Rectal smooth muscle tissue (tissue), 1 donor: ENCODE data around the gene HOXC12.

Experiments
- H3K27ac ChIP-seq: one replicate; pipeline ENCODE4 v1.7.0; 2013; ENCODE audit warnings: low read depth, low read length, inconsistent platforms
- H3K27me3 ChIP-seq: one replicate; pipeline ENCODE4 v1.7.0; 2013; ENCODE audit warnings: low read length; ENCODE audit not compliant: control insufficient read depth, insufficient read depth
- H3K36me3 ChIP-seq: one replicate; pipeline ENCODE4 v1.7.0; 2013; ENCODE audit warnings: low read length; ENCODE audit not compliant: control insufficient read depth, insufficient read depth
- H3K4me1 ChIP-seq: one replicate; pipeline ENCODE4 v1.7.0; 2013; ENCODE audit warnings: low read length; ENCODE audit not compliant: control insufficient read depth, insufficient read depth
- H3K4me3 ChIP-seq: one replicate; pipeline ENCODE4 v1.7.0; 2013; ENCODE audit warnings: low read length
- H3K9ac ChIP-seq: one replicate; pipeline ENCODE4 v1.7.0; 2013; ENCODE audit warnings: low read length

Gene HOXC12

GRCh38 chr12:54004063-54004840 is 49.5 kb downstream of the HOXC12 start:
- no peak overlapping the region for H3K27ac ChIP-seq
- no peak overlapping the region for H3K4me3 ChIP-seq
- H3K9ac ChIP-seq: no peak overlapping the region
- peaks cover under 1% of the 10 kb centered on the region for H3K4me1 ChIP-seq
- no peaks in the 10 kb centered on the region for H3K36me3 ChIP-seq
- H3K27me3 ChIP-seq: peaks cover 71% of the 10 kb centered on the region

- Histone ChIP-seq H3K4me3 (no peak overlapping the region), H3K27ac (no peak overlapping the region), H3K9ac (no peak overlapping the region), H3K4me1 (peaks cover 3% of the 10 kb centered on the region), H3K27me3 (peaks cover 74% of the 10 kb centered on the region), H3K36me3 (no peaks in the 10 kb centered on the region)
Observed at GRCh38 chr12:54004841-54005530, 50.3 kb downstream of the HOXC12 start.

GRCh38 chr12:54005531-54005852 is 50.8 kb downstream of the HOXC12 start:
- H3K4me3 ChIP-seq: no peak overlapping the region
- H3K9ac ChIP-seq: no peak overlapping the region
- peaks cover 3% of the 10 kb centered on the region for H3K4me1 ChIP-seq
- no peak overlapping the region for H3K27ac ChIP-seq
- H3K36me3 ChIP-seq: no peaks in the 10 kb centered on the region
- peaks cover 75% of the 10 kb centered on the region for H3K27me3 ChIP-seq

DNA sequence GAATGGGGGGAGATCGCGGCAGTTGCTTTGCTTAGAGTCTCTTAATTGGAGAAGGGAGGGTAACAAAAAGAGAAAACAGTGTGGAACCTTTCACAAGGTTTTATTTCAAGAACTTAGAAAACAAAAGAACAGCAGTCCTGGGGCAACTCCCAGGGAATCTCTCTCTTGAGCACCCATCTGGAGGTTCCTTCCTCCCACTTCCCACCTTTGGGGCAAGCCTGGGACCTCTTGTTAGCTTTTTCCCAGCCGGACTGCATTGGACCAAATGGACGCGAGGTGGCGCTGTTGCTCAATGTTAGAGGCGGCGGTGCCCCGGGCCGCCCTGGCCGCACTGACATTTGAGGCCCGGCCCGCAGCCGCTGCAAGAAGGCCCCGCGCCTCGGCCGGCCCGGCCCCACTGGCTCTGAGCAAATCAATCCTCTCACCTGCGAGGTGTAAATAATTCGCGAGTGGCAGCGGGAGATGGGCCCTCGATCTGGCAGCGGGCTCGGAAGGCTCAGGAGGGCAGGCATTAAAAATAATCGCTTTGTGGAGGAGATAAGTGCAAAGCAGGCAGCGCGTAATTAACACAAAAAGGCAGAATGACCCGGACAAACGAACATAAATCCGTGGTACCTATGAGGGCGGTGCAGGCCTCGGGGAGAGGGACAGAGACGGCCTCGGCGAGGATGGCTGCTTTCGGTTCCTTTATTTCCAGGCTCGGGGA is 51.3 kb downstream of the HOXC12 start:
- no peak overlapping the region for H3K9ac ChIP-seq
- no peaks in the 10 kb centered on the region for H3K36me3 ChIP-seq
- H3K4me1 ChIP-seq: peaks cover 3% of the 10 kb centered on the region
- no peak overlapping the region for H3K27ac ChIP-seq
- H3K27me3 ChIP-seq: peaks cover 75% of the 10 kb centered on the region
- peak overlapping the region; percentile 39 for H3K4me3 ChIP-seq

DNA sequence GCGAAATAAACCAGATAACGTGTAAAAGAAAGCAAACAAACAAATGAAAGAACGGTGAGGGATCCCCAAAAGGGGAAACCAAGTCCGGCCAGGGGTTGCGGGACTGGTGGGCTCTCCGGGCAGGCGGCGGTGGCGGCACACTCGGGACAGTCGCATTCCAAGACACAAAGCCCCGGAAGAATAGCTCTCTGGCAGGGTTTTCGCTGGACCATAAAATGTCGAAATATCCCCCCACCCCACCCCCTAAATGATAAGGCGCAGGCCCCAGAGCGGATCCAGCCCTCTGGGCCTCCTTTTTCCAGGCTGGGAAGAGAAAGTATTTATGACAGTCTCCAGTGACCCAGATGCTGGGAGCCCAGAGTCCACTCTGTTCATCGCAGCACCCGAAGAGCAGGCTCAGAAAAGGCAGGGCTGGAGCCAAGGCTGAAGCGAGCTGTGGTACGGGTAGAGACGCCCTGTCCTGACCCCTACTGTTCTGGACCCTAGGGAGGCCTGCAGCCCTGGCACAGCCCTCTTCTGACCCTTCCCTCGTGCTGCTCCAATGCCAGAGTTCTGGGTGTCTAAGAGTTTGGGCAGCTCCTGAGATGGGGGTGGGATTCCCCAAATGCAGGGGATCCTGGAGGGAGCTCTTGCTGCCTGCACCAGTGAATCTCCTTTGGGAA is 52.0 kb downstream of the HOXC12 start:
- H3K27ac ChIP-seq: no peak overlapping the region
- peaks cover 72% of the 10 kb centered on the region for H3K27me3 ChIP-seq

DNA sequence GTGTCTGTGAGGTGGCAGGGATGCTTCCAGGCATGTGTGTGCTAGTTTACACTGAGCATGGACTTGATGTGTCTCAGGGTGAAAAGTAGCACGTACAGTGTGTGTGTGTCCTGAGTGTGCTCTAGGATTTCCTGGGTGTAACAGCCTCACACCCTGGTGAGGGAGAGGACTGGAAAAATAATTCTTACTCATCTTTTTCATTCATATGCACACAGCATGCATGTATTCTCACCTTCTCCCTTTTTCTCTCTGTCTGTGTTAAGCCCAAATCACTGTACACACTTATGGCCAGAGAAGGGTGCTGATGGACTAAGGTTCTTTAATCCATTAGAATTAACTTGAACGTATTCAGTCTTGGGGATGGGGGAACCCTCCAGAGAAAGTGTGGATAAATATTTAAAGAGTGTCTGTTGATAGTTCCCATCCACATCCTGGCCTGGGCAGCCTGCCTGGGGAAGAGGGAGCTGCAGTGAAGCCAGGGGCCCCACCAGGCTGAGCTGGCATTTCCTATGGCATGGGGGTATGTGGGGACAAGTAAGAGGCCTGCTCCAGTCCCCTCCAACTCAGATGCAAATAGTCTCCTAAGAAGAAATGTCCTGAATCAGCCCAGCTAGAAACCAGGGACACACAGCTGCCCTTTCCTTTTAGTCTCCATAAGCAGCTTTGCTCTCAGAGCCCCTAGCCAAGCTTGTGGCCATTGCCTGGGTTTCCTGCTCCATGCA is 53.0 kb downstream of the HOXC12 start:
- peaks cover 3% of the 10 kb centered on the region for H3K4me1 ChIP-seq
- no peak overlapping the region for H3K4me3 ChIP-seq
- no peak overlapping the region for H3K9ac ChIP-seq
- no peaks in the 10 kb centered on the region for H3K36me3 ChIP-seq
- no peak overlapping the region for H3K27ac ChIP-seq
- peaks cover 66% of the 10 kb centered on the region for H3K27me3 ChIP-seq

More for the DNA sequence above, 52.0 kb downstream of the HOXC12 start:
- H3K36me3 ChIP-seq: no peaks in the 10 kb centered on the region
- no peak overlapping the region for H3K9ac ChIP-seq
- H3K4me3 ChIP-seq: peak overlapping the region; percentile 39
- H3K4me1 ChIP-seq: peaks cover 3% of the 10 kb centered on the region

DNA sequence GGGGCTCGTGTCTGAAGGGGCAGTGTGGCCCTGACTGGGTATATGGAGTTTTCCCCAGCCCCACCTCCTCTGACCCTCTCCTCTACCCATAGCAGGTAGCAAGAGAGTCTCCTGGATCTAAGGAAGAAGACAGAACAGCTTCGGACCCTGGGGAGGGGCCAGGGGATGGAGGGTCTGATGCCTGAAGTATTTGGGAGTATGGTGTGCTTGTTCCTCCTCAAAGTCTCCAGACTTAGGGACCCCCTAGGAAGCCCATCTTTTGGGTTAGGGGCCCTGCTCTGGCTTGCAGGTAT is 53.5 kb downstream of the HOXC12 start:
- H3K9ac ChIP-seq: no peak overlapping the region
- H3K27ac ChIP-seq: no peak overlapping the region
- H3K4me3 ChIP-seq: no peak overlapping the region
- peaks cover 67% of the 10 kb centered on the region for H3K27me3 ChIP-seq
- no peaks in the 10 kb centered on the region for H3K36me3 ChIP-seq
- peaks cover 3% of the 10 kb centered on the region for H3K4me1 ChIP-seq
